RCC 7860 (cell line): Measurements from ENCODE around the gene CLNS1A.
A peak's percentile ranks its signal among the peaks of the same experiment; 100 is the strongest.
"Not testable (repeated sequence)": the region's sequence is repeated elsewhere in the genome, so short reads cannot be mapped to it uniquely, and the experiment has no call there.

ENCODE experiments used
- DNase-seq: peaks from one replicate; pipeline ENCODE4 v3.0.0-alpha.2; 2015; ENCODE audit warnings: low spot score
- FAIRE-seq: peaks from 2 replicates; lab custom pipeline; 2012; peaks lifted over from hg19 to GRCh38; lab: Jason Lieb, UNC

The CLNS1A gene, protein sequence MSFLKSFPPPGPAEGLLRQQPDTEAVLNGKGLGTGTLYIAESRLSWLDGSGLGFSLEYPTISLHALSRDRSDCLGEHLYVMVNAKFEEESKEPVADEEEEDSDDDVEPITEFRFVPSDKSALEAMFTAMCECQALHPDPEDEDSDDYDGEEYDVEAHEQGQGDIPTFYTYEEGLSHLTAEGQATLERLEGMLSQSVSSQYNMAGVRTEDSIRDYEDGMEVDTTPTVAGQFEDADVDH

DNA sequence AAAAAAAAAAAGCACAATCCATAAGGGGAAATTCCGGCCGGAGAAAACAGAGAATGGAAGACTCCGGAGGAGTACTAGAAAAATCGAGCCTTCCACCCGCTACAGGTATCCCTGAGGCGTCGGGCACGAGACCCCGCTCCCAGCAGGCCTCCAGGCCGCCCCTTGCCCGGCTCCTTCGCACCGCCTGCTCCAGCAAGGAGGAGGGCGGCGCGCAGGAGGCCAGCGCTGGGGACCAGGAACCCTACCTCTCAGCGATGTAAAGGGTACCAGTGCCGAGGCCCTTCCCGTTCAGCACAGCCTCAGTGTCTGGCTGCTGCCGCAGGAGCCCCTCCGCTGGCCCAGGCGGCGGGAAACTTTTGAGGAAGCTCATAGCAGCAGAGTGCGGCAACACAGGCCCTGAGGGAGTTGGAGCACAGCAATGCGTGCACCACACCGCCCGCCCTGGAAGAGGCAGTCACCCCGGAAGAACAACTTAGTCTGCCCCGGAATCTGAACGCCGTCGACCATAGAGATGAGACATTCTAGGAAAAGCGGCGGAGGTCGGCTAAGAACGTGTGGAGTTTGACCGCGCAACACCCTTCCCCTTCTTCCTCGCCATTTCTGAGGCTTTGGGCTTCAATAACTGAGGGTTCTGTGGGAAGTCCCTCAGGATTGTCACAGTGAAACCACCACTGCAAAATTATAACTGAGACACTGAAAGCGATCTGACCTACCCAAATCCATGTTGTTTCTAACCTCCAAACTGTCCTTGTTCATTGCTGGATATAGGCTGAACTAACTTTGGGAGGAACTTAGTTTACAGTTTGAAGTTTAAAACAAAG lies at the start of gene CLNS1A:
CLNS1A (minus strand) TSS at position 450 of the 821 bp plus-strand sequence; CDS start at position 370, 80 bp downstream.
- FAIRE-seq (no peak), DNase-seq (peak; percentile 78)

DNA sequence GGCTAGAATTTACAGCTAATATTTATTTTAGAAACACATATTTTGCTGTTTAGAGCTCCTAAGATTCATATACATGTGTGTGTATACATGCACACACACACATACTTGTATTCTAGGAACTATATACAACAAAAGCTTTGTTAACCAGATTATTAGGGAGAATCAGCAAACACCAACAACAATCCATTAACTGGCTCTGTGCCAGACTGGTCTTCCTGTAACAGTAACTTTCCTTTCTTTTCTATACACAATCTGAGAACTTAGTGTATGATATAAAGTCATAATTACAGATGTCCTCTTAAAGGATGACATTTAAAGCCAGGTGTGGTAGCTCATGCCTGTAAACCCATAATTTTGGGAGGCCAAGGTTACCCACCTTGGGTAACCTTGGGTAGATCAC lies 49.5 kb upstream of the CLNS1A start:
- no peak for FAIRE-seq
- no peak for DNase-seq

DNA sequence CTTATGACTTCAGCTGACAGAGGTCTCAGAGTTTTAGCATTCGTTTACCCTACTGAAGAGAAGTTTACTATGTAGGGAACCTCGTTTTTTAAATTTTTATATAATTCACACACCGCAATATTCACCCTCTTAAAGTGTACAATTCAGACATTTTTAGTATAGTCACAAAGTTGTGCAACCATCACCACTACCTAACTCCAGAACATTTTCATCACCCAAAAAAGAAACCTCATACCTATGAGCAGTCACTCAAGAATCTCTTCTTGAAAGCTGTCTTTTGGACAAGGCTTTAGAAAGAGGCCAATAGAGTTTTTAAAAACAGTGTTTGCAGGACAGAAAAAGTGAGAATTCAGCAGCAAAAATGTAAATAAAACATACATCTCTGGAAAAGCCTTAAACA lies 39.5 kb upstream of the CLNS1A start:
- FAIRE-seq (no peak), DNase-seq (no peak)

DNA sequence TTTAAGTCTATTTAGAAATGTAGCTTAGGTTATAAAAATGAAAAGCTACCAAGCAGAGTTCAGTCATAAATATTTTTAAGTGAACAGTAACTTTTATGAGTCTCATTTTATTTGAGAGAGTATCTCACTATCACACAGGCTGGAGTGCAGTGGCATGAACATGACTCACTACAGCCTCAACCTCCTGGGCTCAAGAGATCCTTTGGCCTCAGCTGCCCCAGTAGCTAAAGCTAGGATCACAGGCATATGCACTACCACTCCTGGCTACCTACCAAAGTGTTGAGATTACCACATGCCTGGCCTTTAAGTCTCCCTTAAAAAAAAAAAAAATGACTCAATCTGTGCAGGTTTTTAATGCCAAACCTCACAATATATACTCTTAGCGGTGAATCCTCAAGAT lies 34.7 kb upstream of the CLNS1A start:
- DNase-seq (peak; percentile 37), FAIRE-seq (peak; percentile 76)

DNA sequence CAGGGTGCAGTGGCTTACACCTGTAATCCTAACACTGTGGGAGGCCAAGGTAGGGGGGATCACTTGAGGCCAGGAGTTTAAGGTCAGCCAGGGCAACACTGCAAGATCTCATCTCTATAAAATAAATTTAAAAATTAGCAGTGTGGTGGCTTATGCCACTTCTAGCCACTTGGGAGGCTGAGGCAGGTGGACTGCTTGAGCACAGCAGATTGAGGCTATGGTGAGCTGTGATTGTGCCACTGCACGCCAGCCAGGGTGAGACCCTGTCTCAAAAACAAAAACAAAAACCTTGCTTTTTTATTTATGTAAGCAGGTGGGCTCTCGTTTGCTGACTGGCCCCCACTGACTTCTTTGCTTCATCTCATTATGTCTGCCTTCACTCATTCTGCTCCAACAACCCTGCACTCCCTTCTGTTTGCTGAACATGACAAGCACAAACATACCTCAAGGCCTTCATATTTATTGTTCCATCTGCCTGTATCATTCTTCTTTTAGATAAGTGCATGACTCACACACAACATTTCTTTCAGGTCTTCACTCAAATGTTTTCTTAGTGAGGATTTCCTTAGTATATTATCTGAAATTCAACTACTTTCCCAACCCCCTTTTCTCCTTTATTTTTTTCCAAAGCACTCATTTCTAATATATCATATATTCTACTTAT lies 32.4 kb upstream of the CLNS1A start:
- FAIRE-seq, result no peak
- no peak for DNase-seq

DNA sequence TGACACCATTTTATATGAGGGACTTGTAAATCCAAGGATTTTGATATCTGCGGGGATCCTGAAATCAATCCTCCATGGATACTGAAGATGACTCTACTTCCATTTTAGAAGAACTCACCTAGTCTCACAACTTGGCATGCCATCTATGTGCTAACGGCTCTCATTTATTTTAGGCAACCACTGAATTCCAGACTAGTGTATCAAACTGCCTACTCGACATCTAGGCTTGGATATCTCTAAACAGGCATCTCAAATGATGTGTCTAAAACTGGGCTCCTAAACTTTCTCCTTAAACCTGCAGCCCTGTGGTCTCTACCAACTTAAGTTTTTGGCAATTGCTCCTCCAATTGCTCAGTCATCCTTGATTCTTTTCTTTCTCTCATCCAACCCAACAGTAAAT lies 31.2 kb upstream of the CLNS1A start:
- DNase-seq (no peak), FAIRE-seq (no peak)

DNA sequence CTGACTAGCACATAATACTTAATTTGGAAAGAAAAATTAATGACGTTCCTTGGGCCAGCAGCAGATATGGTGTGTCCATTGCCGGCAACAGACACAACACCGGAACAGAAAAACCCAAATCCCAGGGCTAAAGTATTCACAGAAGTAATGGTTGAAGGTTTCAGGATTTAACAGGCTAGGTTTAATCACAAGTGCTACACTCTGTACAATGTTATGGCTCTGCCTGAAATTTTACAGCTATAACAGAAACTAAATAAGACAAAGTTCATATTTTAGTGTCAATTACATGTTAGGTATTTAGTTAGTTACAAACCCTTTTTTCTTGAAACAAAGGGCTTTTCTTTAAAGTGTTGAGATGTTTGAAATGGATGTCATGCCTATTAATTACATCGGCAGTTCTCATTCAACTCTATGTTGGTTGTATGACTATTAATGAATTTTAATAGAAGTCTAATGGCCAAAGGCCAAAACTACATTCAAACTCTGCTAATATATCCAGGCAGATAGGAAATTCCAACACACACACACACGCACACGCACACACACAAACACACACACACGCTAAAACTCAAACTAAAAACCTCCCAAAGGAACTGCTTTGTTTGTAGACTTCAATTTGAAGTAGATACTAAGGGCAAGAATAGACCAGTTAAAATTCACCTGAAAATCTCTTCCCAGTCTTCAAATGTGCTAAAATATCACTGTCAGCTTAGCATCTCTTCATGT lies 27.8 kb upstream of the CLNS1A start:
- FAIRE-seq, result no peak
- no peak for DNase-seq

DNA sequence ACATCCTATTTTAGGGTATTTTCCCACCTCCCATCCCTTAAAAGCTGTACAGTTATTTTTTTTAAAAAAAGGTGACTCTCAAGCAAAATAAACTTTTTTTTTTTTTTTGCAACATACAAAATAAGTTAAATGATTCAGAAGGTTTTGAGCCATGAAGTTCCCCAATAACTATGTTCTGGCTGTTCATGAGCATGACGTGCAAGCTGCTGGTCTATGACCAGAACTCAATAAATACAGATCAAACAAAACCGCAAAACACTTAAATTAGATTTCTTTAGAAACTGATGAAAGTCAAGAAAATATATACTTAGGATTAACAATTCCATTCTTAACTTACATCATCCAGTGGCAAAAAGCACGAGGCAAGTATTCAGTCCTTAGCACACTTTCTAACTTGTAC lies 24.1 kb upstream of the CLNS1A start:
- FAIRE-seq (no peak), DNase-seq (no peak)

DNA sequence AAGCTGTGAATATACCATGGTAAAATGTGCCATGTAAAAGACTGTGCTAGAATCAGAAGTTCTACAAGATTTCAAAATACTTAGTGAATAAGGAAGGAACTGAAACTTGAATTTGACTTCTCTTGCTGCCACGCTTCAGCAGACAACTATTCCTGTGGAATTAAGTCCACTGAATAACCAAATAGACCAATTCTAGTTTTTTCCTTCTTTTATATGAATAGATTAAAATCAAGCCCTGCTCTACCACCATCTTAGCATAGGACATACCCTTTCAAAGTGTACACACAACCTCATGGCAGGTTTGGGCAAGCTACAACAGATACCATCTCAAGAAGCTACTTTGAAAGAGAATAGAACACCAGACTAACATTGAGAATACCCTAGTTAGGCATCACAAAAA lies 23.4 kb upstream of the CLNS1A start:
- DNase-seq (no peak), FAIRE-seq (no peak)

DNA sequence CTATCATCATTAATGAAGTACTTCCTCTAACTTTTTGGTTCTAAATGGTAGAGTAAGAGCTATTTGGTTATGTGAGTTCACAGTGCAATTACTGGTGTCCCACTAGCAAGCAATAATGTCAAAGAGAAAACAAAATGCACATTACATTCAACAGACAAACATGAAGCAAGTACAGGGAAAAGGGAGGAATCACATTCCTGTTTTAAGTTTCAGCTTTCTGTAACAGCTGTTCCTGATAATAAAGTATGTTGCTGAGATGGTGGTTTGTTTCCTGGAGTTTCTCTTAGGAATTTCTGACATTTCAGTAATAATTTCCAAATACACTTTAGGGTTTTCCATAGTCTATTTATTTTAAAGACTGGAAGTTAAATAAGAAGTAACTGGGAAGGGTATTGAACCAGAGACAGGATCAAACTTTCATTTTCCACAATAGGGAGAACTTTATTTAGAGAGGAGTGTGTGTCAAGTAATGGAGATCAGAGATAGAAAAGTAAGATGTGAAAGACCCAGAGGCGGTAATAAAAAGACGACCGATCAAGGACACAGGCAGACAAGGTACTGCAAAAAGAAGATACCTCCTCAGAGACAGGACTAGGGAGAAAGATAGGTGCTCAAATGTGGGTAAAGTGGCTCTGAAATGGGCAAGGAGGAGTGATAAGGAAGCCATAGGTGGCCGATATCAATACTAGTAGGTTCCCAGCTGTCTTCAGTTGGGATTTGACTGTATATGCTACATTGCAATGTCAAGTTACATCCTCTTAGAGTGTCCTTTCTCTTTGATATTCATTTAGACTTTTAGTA lies 20.8 kb upstream of the CLNS1A start:
- no peak for DNase-seq
- no peak for FAIRE-seq

DNA sequence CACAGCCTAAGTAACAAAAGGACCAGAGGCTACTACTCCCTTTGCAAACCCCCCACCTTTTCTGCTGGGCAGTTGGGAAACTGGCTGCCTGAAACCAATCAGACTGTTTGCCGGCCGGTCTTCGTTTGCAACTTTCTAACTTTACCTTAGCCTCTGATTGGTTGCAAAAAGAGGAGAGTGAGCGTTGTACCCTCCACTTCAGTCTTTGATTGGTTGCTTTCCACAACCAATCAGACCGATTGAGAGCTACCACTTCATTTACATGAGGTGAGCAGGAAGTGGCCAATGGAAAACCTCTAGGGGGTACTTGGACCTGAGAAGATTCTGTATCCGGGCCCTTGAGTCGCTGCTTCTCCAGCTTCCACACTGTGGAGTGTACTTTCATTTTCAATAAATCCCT lies 18.8 kb upstream of the CLNS1A start:
- FAIRE-seq, result no peak
- no peak for DNase-seq

DNA sequence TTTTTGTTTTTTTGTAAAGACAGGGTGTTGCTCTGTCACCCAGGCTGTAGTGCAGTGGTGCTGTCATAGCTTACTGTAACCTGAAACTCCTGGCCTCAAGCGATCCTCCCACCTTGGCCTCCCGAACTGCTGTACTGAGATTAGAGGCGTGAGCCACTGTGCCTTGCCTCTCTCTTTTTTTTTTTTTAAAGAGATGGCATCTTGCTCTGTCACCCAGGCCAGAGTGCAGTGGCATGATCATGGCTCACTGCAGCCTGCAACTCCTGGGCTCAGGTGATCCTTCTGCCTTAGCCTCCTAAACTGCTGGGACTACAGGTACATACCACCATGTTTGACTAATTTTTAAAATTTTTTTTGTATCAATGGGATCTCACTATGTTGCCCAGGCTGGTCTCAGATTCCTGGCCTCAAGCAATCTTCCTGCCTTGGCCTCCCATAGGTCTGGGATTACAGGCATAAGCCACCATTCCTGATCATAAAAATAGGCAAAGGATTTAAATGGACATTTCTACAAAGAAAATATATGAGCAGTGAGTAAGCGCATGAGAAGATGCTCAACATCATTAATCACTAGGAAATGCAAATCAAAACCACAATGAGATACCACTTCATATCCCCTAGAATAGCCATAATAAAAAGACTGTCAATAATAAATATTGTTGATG lies 17.3 kb upstream of the CLNS1A start:
- no peak for FAIRE-seq
- DNase-seq, result no peak

DNA sequence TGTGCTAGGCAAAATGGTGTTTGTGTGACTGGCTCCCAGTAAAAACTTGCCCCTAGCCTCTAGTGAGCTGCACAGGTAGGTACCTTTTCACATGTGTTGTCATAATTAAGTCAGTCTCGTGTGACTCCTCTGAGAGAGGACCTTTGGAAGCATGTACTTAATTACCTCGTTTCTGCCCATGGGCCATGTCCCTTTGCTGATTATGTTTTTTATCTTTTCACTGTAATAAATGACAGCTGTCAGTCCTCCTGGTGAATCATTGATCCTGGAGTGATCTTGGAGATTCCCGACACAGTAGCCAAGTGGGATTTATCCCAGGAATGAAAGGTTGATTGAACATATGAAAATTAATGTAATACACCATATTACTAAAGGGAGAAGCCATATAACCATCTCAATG lies 12.5 kb upstream of the CLNS1A start:
- FAIRE-seq (no peak), DNase-seq (no peak)

DNA sequence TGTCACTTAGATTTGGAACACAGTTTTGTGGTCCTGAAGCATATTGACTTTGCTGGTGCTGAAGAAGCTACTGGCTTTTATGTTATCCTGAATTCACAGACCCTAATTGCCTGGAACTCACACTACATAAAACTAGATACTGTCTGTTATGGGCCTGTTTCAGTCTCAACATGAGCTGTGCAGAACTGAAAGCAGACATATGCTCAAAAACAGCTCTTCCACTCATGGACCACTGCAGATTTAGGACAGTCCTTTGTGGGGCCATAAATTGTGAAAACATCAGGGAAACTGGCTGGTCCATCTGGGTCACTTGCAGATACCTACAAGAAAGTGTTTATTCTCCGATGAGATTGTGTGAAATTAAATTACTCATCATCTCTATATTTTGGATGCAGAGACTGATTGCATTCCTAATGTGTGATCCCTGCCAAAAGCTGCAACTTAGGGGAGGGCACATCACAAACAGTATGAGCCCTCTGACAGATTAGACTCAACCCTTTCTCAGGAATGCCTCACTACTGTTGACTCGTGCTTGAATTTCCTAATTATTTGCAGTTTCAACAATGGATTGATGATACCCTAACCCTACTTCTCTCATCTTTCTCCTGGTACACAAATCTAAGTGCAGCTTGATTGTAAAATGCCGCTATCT lies 10.2 kb upstream of the CLNS1A start:
- FAIRE-seq (no peak), DNase-seq (no peak)

DNA sequence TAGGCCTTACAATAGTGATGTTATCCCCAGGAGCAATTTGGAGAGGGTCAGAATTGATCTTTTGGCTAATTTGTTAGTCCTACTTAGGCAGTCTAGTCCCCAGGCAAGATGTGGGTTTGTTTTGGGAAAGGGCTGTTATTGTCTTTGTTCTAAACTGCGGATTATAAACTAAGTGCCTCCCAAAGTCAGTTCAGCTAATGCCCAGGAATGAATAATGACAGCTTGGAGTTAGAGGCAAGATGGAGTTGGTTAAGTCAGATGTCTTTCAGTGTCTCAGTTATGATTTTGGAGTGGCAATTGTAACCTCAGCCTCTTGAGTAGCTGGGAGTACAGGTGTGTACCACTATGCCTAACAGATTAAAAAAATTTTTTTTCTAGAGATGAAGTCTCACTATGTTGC lies 7.3 kb upstream of the CLNS1A start:
- no peak for FAIRE-seq

DNA sequence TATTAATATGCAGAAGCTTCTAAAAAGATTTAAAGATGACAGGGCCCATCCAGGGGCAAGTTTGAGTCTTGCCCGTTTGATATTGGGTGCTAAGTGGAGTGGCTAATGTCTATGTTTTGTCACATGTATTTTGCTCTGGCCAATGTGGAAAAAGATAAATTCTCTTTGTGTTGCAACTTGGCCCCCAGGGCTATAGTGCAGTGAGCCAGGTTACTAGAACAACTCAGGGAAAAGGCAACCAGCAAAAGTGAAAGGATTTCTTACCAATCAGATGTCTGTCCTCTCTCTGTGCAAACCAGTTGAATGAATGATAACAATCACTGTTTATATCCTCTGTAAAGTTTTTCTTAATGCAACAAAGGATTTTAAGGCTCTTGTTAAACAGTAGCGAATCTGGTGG lies 4.6 kb upstream of the CLNS1A start:
- DNase-seq (no peak), FAIRE-seq (no peak)

More for the DNA sequence above, 7.3 kb upstream of the CLNS1A start:
- DNase-seq, result no peak

DNA sequence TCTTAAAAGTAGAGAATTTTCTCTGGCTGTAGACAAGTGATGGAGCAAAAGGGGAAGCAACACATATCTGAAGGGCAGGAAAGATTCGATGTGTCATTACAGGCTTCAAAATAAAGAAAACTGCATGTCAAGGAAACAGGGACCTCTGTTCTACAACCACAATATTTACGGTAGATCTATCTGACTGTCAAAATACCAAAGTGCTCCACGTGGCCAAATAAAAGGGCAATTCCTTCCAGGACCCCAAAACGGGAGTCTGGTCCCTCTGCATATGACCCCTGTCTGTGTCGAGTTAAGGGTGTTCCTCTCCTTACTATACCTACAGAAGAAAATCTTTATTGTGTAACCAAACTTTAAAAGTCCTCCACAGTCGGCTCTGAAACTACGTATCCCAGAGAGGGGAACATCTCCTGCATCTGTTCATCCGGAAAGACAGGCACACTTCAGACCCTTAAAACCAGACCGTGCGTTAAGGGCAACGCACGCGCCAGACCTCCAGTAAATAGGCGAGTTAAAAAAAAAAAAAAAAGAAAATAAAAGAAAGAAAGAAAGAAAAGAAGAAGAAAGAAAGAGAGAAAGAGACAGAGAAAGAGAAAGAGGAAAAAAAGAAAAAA lies 756 bp downstream of the CLNS1A start:
- DNase-seq (no peak), FAIRE-seq (no peak)

DNA sequence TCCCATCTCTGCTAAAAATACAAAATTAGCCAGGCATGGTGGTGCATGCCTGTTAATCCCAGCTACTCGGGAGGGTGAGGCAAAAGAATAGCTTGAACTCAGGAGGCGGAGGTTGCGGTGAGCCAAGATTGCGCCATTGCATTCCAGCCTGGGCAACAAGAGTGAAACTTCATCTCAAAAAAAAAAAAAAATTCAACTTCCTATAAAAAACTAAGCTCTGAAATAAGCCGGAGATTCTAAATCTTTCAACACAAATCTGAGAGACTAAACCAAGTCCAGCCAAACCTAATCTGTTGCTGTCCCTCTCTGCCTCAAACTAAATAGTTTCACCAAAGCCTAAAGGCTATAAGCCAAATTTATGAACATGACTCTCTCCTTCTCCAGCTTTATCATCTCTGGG lies 3.7 kb downstream of the CLNS1A start:
- DNase-seq, FAIRE-seq: not testable (repeated sequence)

DNA sequence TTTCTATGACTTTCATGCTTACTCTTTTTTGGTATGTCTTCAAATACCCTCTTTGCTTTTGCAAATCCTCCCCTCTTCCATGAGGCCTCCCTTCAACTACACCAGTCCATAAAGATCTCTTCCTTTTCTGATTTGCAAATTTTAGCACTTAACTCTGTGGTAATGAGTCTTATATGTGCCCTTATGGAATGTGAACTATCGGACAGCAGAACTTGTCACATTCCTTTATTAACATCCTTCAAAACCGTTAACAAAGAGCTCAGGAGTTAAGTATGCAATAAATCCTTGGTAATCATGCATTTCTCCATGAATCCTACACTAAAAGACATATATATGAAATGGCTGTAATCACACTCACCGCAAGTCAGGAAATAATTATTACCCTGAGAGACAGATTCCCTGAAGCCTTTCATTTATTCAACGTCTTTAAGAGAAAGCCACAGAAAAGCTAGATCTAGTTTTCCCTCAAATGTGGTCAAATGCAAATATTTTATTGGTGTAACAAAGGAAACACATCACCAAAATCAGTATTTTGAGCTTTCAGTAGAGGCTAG lies 7.4 kb downstream of the CLNS1A start:
- FAIRE-seq, result no peak

More for the DNA sequence above, 7.4 kb downstream of the CLNS1A start:
- DNase-seq, result no peak
